HepG2 (cell line): Measurements from ENCODE around the gene ADGRG1. TPM values are rescaled to one million over a fixed set of nuclear protein-coding genes. Genes with fewer than 3 reads are reported as not detected.

ENCODE experiments used
- FOXK1 ChIP-seq: sonication (generic); formaldehyde crosslinking; IDR thresholded peaks from 2 replicates; pipeline ENCODE4 v1.4.0; 2020; ENCODE audit warnings: low read depth, missing genetic modification reagents, borderline replicate concordance
- HDAC2 ChIP-seq: sonication (generic); formaldehyde crosslinking; IDR thresholded peaks from 2 replicates; pipeline ENCODE4 v1.4.0; 2020; ENCODE audit warnings: missing genetic modification reagents
- IRF2 ChIP-seq: IDR thresholded peaks from 2 replicates; pipeline ENCODE4 v1.6.1; 2018; ENCODE audit warnings: missing genetic modification reagents, missing compliant biosample characterization
- NKX3-1 ChIP-seq: sonication (generic); formaldehyde crosslinking; IDR thresholded peaks from 2 replicates; pipeline ENCODE4 v1.5.0; 2020; ENCODE audit warnings: missing genetic modification reagents
- NR2F2 ChIP-seq: IDR thresholded peaks from 2 replicates; pipeline ENCODE4 v1.6.1; 2012; ENCODE audit warnings: low read depth, inconsistent platforms, borderline replicate concordance
- PHF20 ChIP-seq: sonication (generic); formaldehyde crosslinking; IDR thresholded peaks from 2 replicates; pipeline ENCODE4 v1.5.0; 2020; ENCODE audit warnings: mild to moderate bottlenecking, missing genetic modification reagents
- RCOR2 ChIP-seq: IDR thresholded peaks from 2 replicates; pipeline ENCODE4 v1.6.1; 2016; ENCODE audit warnings: missing biosample characterization, missing genetic modification reagents
- SAFB2 ChIP-seq: sonication (generic); formaldehyde crosslinking; IDR thresholded peaks from 2 replicates; pipeline ENCODE4 v1.5.1; 2020; ENCODE audit warnings: missing genetic modification reagents, low read depth, mild to moderate bottlenecking, borderline replicate concordance
- ZBTB1 ChIP-seq: sonication (generic); formaldehyde crosslinking; IDR thresholded peaks from 2 replicates; pipeline ENCODE4 v1.4.0; 2020; ENCODE audit warnings: missing genetic modification reagents, borderline replicate concordance
- ZNF232 ChIP-seq: sonication (generic); formaldehyde crosslinking; IDR thresholded peaks from 2 replicates; pipeline ENCODE4 v1.4.0; 2020; ENCODE audit warnings: missing genetic modification reagents, borderline replicate concordance
- ZNF431 ChIP-seq: sonication (generic); formaldehyde crosslinking; IDR thresholded peaks from 2 replicates; pipeline ENCODE4 v1.9.0; 2022; ENCODE audit warnings: missing genetic modification reagents, low read depth, mild to moderate bottlenecking, borderline replicate concordance
- ZNF556 ChIP-seq: sonication (generic); formaldehyde crosslinking; IDR thresholded peaks from 2 replicates; pipeline ENCODE4 v1.4.0; 2020; ENCODE audit warnings: mild to moderate bottlenecking, missing genetic modification reagents, borderline replicate concordance
- ZNF616 ChIP-seq: sonication (generic); formaldehyde crosslinking; IDR thresholded peaks from 2 replicates; pipeline ENCODE4 v1.5.0; 2020; ENCODE audit warnings: low read depth, mild to moderate bottlenecking, missing genetic modification reagents
- ZNF766 ChIP-seq: sonication (generic); formaldehyde crosslinking; IDR thresholded peaks from 2 replicates; pipeline ENCODE4 v1.5.0; 2020; ENCODE audit warnings: missing genetic modification reagents, borderline replicate concordance
- polyA plus RNA-seq, 8 experiments: library from polyadenylated mRNA; depleted of rRNA in 3 of 8; stranded (reverse) in 7 of 8; unstranded in 1 of 8; fragments of >200 nt; fragmentation: Illumina TruSeq in 4 of 8; extraction: Trizol in 4 of 8; gene quantifications; 2 replicates each; pipeline versions ENCODE4 v1.2.1 to v1.2.3, GENCODE V29; 2011 to 2016; ENCODE audit warnings: low read depth in 4 of 8, missing spikeins in 1 of 8, mixed read lengths in 1 of 8; ENCODE audit not compliant: insufficient read depth in 1 of 8
- total RNA-seq, 5 experiments: library from RNA; depleted of rRNA; stranded (reverse); fragments of >200 nt; fragmentation: Illumina TruSeq; extraction: Trizol; gene quantifications; 2 replicates each; pipeline ENCODE4 v1.2.3, GENCODE V29; 2016; ENCODE audit warnings: low read depth in 1 of 5
- TF ChIP-seq, protein P1 (sequence below): sonication (generic); formaldehyde crosslinking; IDR thresholded peaks from 2 replicates; pipeline ENCODE4 v1.8.0; 2022; ENCODE audit warnings: mild to moderate bottlenecking, missing genetic modification reagents; ENCODE audit not compliant: insufficient replicate concordance
- TF ChIP-seq, protein P2 (sequence below): conservative IDR thresholded peaks from 2 replicates; pipeline ENCODE4 v1.6.1; 2018; ENCODE audit warnings: missing genetic modification reagents
- TF ChIP-seq, protein P3 (sequence below): sonication (generic); formaldehyde crosslinking; IDR thresholded peaks from 2 replicates; pipeline ENCODE4 v1.4.0; 2020; ENCODE audit warnings: missing genetic modification reagents, low read depth, mild to moderate bottlenecking, borderline replicate concordance
- TF ChIP-seq, protein P4 (sequence below): sonication (generic); formaldehyde crosslinking; IDR thresholded peaks from 2 replicates; pipeline ENCODE4 v1.4.0; 2020; ENCODE audit warnings: mild to moderate bottlenecking, low read depth, missing genetic modification reagents
- TF ChIP-seq, protein P5 (sequence below): IDR thresholded peaks from 2 replicates; pipeline ENCODE4 v1.6.1; 2016; ENCODE audit warnings: mild to moderate bottlenecking, missing biosample characterization, missing genetic modification reagents
- TF ChIP-seq, protein P6 (sequence below): fragments of 450-650 bp; IDR thresholded peaks from 2 replicates; pipeline ENCODE4 v1.6.1; 2017; ENCODE audit warnings: mild to moderate bottlenecking

ADGRG1 gene
- total and polyA plus RNA-seq, 2 of the 13 experiments (the other 11 are each of a cell fraction or from before 2014, with no cell fraction given), result 2.7 to 5.9 TPM

DNA sequence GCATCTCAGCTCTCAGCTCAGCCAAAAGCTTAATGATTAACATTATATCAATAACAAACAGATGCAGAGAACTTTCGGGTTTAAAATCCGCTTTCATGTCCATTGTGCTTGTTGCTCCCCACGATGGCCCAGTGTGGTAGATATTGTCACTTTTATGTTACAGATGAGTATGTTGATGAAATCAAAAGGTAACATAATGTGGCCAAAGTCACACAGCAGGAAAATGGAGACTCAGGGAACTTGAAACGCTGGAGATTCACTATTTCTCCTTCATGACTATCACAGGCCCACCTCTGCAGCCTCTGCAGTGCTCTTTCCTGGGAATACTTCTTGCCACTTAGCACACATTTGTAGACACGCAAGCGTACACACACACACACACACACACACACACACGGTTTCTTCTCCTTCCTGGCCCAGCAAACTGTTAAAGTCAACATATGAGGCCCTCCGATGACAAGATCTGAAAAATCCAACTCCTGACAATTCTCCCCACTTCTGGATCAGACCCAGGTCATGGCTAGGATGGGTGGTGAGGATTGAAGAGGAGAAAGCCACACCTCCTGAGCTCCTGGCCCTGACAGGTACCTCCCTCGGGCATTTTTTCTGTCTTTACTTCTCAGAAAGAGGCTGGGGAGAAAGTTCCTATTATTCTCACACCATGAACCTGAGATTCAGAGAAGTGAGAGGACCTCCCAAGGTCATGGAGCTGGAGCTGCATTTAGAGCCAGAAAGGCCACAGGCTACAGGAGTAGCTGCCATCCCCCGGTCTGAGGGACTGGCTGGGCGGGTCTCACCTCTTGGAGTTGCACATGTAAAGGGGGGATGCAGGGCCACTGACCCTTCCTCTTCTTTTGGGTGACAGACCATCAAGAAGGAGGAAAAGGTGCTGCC, 75.8 kb downstream of the ADGRG1 start (continued):
- TF ChIP-seq, protein P1, sequence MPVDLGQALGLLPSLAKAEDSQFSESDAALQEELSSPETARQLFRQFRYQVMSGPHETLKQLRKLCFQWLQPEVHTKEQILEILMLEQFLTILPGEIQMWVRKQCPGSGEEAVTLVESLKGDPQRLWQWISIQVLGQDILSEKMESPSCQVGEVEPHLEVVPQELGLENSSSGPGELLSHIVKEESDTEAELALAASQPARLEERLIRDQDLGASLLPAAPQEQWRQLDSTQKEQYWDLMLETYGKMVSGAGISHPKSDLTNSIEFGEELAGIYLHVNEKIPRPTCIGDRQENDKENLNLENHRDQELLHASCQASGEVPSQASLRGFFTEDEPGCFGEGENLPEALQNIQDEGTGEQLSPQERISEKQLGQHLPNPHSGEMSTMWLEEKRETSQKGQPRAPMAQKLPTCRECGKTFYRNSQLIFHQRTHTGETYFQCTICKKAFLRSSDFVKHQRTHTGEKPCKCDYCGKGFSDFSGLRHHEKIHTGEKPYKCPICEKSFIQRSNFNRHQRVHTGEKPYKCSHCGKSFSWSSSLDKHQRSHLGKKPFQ (CRISPR knock-in tag), result no peak
- TF ChIP-seq NR2F2 (0 out of 2 replicates have a peak, but pooled peaks have one; percentile 14), ZNF616 (CRISPR knock-in tag) (0 out of 2 replicates have a peak, but pooled peaks have one; percentile 48), IRF2 (CRISPR knock-in tag) (0 out of 2 replicates have a peak, but pooled peaks have one; percentile 71), SAFB2 (no peak), RCOR2 (CRISPR knock-in tag) (peak; percentile 66; the same call in 1 of the 2 replicates), ZNF766 (no peak), NKX3-1 (CRISPR knock-in tag) (0 out of 2 replicates have a peak, but pooled peaks have one; percentile 17), ZNF556 (peak; percentile 67), FOXK1 (CRISPR knock-in tag) (peak; percentile 43; the same call in 1 of the 2 replicates), ZNF431 (CRISPR knock-in tag) (no peak), PHF20 (CRISPR knock-in tag) (no peak), HDAC2 (CRISPR knock-in tag) (peak; percentile 63), ZBTB1 (no peak), ZNF232 (no peak)
- TF ChIP-seq, protein P2, sequence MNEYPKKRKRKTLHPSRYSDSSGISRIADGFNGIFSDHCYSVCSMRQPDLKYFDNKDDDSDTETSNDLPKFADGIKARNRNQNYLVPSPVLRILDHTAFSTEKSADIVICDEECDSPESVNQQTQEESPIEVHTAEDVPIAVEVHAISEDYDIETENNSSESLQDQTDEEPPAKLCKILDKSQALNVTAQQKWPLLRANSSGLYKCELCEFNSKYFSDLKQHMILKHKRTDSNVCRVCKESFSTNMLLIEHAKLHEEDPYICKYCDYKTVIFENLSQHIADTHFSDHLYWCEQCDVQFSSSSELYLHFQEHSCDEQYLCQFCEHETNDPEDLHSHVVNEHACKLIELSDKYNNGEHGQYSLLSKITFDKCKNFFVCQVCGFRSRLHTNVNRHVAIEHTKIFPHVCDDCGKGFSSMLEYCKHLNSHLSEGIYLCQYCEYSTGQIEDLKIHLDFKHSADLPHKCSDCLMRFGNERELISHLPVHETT (CRISPR knock-in tag), result no peak
- TF ChIP-seq, protein P3, sequence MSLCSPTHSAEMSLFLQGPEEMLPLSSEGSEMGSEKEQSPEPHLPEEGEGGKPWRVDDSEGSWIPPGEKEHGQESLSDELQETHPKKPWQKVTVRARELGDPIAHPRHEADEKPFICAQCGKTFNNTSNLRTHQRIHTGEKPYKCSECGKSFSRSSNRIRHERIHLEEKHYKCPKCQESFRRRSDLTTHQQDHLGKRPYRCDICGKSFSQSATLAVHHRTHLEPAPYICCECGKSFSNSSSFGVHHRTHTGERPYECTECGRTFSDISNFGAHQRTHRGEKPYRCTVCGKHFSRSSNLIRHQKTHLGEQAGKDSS (CRISPR knock-in tag), result peak; percentile 84; the same call in 1 of the 2 replicates
- TF ChIP-seq, protein P4, sequence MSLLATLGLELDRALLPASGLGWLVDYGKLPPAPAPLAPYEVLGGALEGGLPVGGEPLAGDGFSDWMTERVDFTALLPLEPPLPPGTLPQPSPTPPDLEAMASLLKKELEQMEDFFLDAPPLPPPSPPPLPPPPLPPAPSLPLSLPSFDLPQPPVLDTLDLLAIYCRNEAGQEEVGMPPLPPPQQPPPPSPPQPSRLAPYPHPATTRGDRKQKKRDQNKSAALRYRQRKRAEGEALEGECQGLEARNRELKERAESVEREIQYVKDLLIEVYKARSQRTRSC (CRISPR knock-in tag), result 0 out of 2 replicates have a peak, but pooled peaks have one; percentile 55
- TF ChIP-seq, protein P5, sequence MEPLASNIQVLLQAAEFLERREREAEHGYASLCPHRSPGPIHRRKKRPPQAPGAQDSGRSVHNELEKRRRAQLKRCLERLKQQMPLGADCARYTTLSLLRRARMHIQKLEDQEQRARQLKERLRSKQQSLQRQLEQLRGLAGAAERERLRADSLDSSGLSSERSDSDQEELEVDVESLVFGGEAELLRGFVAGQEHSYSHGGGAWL (CRISPR knock-in tag), result no peak
- TF ChIP-seq, protein P6, sequence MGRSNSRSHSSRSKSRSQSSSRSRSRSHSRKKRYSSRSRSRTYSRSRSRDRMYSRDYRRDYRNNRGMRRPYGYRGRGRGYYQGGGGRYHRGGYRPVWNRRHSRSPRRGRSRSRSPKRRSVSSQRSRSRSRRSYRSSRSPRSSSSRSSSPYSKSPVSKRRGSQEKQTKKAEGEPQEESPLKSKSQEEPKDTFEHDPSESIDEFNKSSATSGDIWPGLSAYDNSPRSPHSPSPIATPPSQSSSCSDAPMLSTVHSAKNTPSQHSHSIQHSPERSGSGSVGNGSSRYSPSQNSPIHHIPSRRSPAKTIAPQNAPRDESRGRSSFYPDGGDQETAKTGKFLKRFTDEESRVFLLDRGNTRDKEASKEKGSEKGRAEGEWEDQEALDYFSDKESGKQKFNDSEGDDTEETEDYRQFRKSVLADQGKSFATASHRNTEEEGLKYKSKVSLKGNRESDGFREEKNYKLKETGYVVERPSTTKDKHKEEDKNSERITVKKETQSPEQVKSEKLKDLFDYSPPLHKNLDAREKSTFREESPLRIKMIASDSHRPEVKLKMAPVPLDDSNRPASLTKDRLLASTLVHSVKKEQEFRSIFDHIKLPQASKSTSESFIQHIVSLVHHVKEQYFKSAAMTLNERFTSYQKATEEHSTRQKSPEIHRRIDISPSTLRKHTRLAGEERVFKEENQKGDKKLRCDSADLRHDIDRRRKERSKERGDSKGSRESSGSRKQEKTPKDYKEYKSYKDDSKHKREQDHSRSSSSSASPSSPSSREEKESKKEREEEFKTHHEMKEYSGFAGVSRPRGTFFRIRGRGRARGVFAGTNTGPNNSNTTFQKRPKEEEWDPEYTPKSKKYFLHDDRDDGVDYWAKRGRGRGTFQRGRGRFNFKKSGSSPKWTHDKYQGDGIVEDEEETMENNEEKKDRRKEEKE, result no peak
